GM18498 (cell line): ENCODE data around the gene LRRC15.

Experiments used
- ATAC-seq: cut with Tn5 transposase; IDR thresholded peaks from one replicate; pipeline ENCODE4 v1.9.1; 2021; ENCODE audit warnings: mild to moderate bottlenecking, moderate library complexity; ENCODE audit not compliant: unreplicated experiment

The LRRC15 gene

GRCh38 chr3:194320744-194321243 is 48.7 kb downstream of the LRRC15 start:
- ATAC-seq: no peak

- no peak for ATAC-seq
Measured at GRCh38 chr3:194320100-194320499, 49.4 kb downstream of the LRRC15 start.

- ATAC-seq: no peak
Measured at GRCh38 chr3:194318511-194319161, 50.9 kb downstream of the LRRC15 start.

- ATAC-seq: no peak
Measured at GRCh38 chr3:194316918-194317317, 52.6 kb downstream of the LRRC15 start.

GRCh38 chr3:194315965-194316361 is 53.6 kb downstream of the LRRC15 start:
- peak; percentile 31 for ATAC-seq

- ATAC-seq: peak; percentile 92
Measured at GRCh38 chr3:194315088-194315964, 54.2 kb downstream of the LRRC15 start.

GRCh38 chr3:194314388-194315068 is 55.0 kb downstream of the LRRC15 start:
- ATAC-seq: no peak

GRCh38 chr3:194313560-194314387 is 55.8 kb downstream of the LRRC15 start:
- no peak for ATAC-seq

GRCh38 chr3:194312743-194313281 is 56.7 kb downstream of the LRRC15 start:
- ATAC-seq: no peak

GRCh38 chr3:194312186-194312742 is 57.3 kb downstream of the LRRC15 start:
- ATAC-seq: no peak

GRCh38 chr3:194311000-194311399 is 58.5 kb downstream of the LRRC15 start:
- no peak for ATAC-seq

GRCh38 chr3:194310060-194310835 is 59.3 kb downstream of the LRRC15 start:
- ATAC-seq: no peak

- no peak for ATAC-seq
Measured at GRCh38 chr3:194308601-194309449, 60.7 kb downstream of the LRRC15 start.

GRCh38 chr3:194307849-194308248 is 61.7 kb downstream of the LRRC15 start:
- ATAC-seq: no peak

GRCh38 chr3:194306771-194307640 is 62.5 kb downstream of the LRRC15 start:
- ATAC-seq: peak; percentile 57

- ATAC-seq: peak; percentile 54
Measured at GRCh38 chr3:194306109-194306686, 63.3 kb downstream of the LRRC15 start.
